Panc1 (cell line): Measurements from ENCODE around the gene CYSRT1. TPM values are rescaled to one million over a fixed set of nuclear protein-coding genes. Genes with fewer than 3 reads are reported as not detected.

Source experiments
- ATAC-seq: fragments of 200-7000 bp; cut with Tn5 transposase; 2 replicates; pipeline ENCODE4 v1.9.1; 2020; ENCODE audit warnings: mild to moderate bottlenecking, moderate library complexity
- BruUV-seq: library from RNA; stranded (reverse); fragments of 400-500 nt; replicated peaks from 2 replicates; lab custom pipeline; 2021; lab: Mats Ljungman, UMichigan
- CTCF ChIA-PET: fragments of 300-600 bp; sonication (Branson Sonifier 250); formaldehyde crosslinking; loops from one replicate; lab custom pipeline; 2022; ENCODE audit warnings: antibody characterized with exemption; lab: Charles Lee
- POLR2A ChIA-PET: fragments of 300-600 bp; sonication (Branson Sonifier 250); formaldehyde crosslinking; loops from one replicate; lab custom pipeline; 2022; ENCODE audit warnings: antibody characterized with exemption; lab: Charles Lee
- DNase-seq: peaks from one replicate; pipeline ENCODE4 v3.0.0-alpha.2; 2010; ENCODE audit warnings: low read depth, low spot score
- H3K27ac ChIP-seq: 2 replicates; pipeline ENCODE4 v1.5.1; 2011; ENCODE audit warnings: mild to moderate bottlenecking, low read length, inconsistent platforms
- H3K27me3 ChIP-seq: fragments of 200-500 bp; sonication (Bioruptor generic); 2 replicates; pipeline ENCODE4 v1.6.0; 2014; ENCODE audit warnings: low read length, inconsistent platforms; ENCODE audit not compliant: control insufficient read depth, insufficient read depth
- H3K36me3 ChIP-seq: fragments of 200-500 bp; sonication (Bioruptor generic); 2 replicates; pipeline ENCODE4 v1.5.1; 2014; ENCODE audit warnings: inconsistent platforms, mild to moderate bottlenecking, low read length, moderate library complexity; ENCODE audit not compliant: control insufficient read depth, insufficient read depth
- H3K4me1 ChIP-seq: 2 replicates; pipeline ENCODE4 v1.5.1; 2011; ENCODE audit warnings: inconsistent platforms, mild to moderate bottlenecking, low read length, moderate library complexity; ENCODE audit not compliant: control insufficient read depth, insufficient read depth
- H3K4me3 ChIP-seq, 2 experiments: 2 replicates each; pipeline ENCODE4 v1.5.1; 2011 to 2012; ENCODE audit warnings: low read depth in 2 of 2, low read length in 2 of 2, mild to moderate bottlenecking in 2 of 2, inconsistent platforms in 1 of 2, moderate library complexity in 1 of 2
- H3K9me3 ChIP-seq: fragments of 200-500 bp; sonication (Bioruptor generic); 2 replicates; pipeline ENCODE4 v1.5.1; 2014; ENCODE audit warnings: low read depth, mild to moderate bottlenecking, inconsistent platforms, low read length, moderate library complexity; ENCODE audit not compliant: control insufficient read depth, insufficient read depth
- POLR2AphosphoS5 ChIP-seq: IDR thresholded peaks from 2 replicates; pipeline ENCODE4 v1.6.1; 2012; ENCODE audit warnings: mild to moderate bottlenecking, low read depth, low read length, moderate library complexity
- REST ChIP-seq, 2 experiments: IDR thresholded peaks; 2 replicates each; pipeline ENCODE4 v1.6.1; 2011 to 2012; ENCODE audit warnings: low read depth in 2 of 2, control low read depth in 1 of 2, low read length in 1 of 2, mild to moderate bottlenecking in 1 of 2, moderate library complexity in 1 of 2; ENCODE audit not compliant: insufficient read depth in 1 of 2
- SIN3A ChIP-seq: IDR thresholded peaks from 2 replicates; pipeline ENCODE4 v1.6.1; 2012; ENCODE audit warnings: low read depth, mild to moderate bottlenecking, low read length, moderate library complexity, borderline replicate concordance; ENCODE audit not compliant: insufficient read depth
- TCF7L2 ChIP-seq: IDR thresholded peaks from 2 replicates; pipeline ENCODE4 v1.6.1; 2011; ENCODE audit warnings: mild to moderate bottlenecking, low read depth, low read length, inconsistent platforms
- in situ Hi-C: cut with HindIII; loops from 2 replicates; pipeline ENCODE4 v1.10.0; 2016; ENCODE audit warnings: low sequenced_read_pairs, low pct_unique_long_range_greater_than_20kb
- intact Hi-C: fragments of 100-400 bp; cut with micrococcal nuclease; formaldehyde crosslinking; loops from one replicate; pipeline ENCODE4 v1.10.0; 2022; ENCODE audit not compliant: unreplicated experiment
- total RNA-seq: library from RNA; stranded (reverse); gene quantifications from one replicate; pipeline ENCODE4 v1.2.1, GENCODE V29; 2021; ENCODE audit not compliant: unreplicated experiment
- TF ChIP-seq, protein P1 (sequence below): fragments of 450-650 bp; IDR thresholded peaks from 2 replicates; pipeline ENCODE4 v1.5.1; 2017; ENCODE audit warnings: mild to moderate bottlenecking

Gene CYSRT1
- total RNA-seq, 1 experiment from 2014 or later, result 0.67 TPM

DNA sequence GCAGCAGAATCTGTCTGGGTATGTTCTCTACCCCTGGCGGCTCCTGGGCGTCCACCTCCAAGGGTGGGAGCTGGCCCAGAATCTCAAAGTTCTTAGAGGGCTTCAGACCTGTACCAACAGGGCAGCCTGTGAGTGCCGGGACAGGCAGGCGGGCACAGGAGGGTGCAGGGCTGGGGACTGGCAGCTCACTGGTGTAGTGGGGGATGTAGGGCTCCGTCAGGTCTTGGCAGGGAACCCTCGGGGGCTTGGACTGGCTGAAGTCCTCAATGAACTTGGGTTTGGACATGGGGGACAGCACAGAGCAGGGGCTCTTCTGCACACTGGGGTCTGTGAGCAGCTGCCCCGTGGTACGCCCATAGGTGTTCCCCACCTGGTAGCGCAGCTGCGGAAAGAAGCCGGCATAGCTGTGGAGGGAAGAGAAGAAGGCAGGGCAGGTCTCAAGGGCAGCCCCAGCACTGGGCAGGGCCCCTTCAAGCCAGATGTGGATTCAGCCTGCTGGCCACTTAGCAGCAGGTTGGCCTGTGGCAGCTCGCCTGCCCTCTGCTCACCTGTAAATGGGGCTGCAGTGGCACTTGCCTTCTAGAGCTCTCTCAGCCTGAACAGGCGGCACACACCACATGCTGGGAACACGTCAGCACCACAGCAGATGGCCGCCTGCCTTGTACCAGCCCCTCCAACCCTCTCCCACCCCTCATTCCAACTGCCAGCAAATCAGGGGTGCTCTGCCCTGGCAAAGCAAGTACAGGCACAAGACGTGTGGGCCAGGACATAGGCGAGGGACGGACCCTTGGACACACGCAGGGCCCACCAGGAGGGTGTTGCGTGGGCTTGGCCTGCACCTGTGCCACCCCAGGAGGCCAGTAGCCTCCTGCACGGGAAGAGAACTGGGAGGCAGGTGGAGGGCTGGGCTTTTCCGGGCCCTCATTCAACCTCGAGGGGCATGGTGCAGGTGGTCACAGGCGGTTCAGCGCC lies 20.8 kb downstream of the CYSRT1 start:
- Histone ChIP-seq H3K27ac (no peak overlapping the region), H3K4me1 (peaks cover 16% of the 10 kb centered on the region), H3K4me3 (no peak overlapping the region), H3K36me3 (peaks cover 4% of the 10 kb centered on the region), H3K27me3 (no peaks in the 10 kb centered on the region), H3K9me3 (no peaks in the 10 kb centered on the region)
- ChIA-PET POLR2A (no interaction called here), CTCF (no interaction called here)
- TF ChIP-seq POLR2AphosphoS5 (no peak), SIN3A (no peak), REST (IDR thresholded peaks at IDR 0.05; ENCODE audit: insufficient read depth in 1 of 2, low read depth in 2 of 2, low read length in 1 of 2) (no peak), TCF7L2 (no peak)
- TF ChIP-seq, protein P1, sequence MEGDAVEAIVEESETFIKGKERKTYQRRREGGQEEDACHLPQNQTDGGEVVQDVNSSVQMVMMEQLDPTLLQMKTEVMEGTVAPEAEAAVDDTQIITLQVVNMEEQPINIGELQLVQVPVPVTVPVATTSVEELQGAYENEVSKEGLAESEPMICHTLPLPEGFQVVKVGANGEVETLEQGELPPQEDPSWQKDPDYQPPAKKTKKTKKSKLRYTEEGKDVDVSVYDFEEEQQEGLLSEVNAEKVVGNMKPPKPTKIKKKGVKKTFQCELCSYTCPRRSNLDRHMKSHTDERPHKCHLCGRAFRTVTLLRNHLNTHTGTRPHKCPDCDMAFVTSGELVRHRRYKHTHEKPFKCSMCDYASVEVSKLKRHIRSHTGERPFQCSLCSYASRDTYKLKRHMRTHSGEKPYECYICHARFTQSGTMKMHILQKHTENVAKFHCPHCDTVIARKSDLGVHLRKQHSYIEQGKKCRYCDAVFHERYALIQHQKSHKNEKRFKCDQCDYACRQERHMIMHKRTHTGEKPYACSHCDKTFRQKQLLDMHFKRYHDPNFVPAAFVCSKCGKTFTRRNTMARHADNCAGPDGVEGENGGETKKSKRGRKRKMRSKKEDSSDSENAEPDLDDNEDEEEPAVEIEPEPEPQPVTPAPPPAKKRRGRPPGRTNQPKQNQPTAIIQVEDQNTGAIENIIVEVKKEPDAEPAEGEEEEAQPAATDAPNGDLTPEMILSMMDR, result no peak
- in situ Hi-C loops, result no loop called here
- intact Hi-C loops, result no loop called here
- DNase-seq (no peak), ATAC-seq (no peak)
- BruUV-seq, result no TSS peak

- intact Hi-C loops, result no loop called here
- ChIA-PET POLR2A (interaction anchor here (0.6 kb wide), 1 partner anchor 117 kb away, joined by 10 read pairs; no protein-coding TSS in a partner anchor), CTCF (interaction anchor here (0.6 kb wide), 1 partner anchor 136 kb away, joined by 3 read pairs; no protein-coding TSS in a partner anchor)
- TF ChIP-seq TCF7L2, result no peak
- TF ChIP-seq POLR2AphosphoS5, result no peak
- TF ChIP-seq REST (IDR thresholded peaks at IDR 0.05; ENCODE audit: insufficient read depth in 1 of 2, low read depth in 2 of 2, low read length in 1 of 2), result no peak
- TF ChIP-seq, protein P1, result no peak
- no peak for TF ChIP-seq SIN3A
- Histone ChIP-seq H3K4me1 (peaks cover 16% of the 10 kb centered on the region), H3K27ac (no peak overlapping the region), H3K36me3 (no peaks in the 10 kb centered on the region), H3K4me3 (no peak overlapping the region), H3K27me3 (no peaks in the 10 kb centered on the region), H3K9me3 (no peaks in the 10 kb centered on the region)
- in situ Hi-C loops, result no loop called here
- no TSS peak for BruUV-seq
- no peak for ATAC-seq
- no peak for DNase-seq
Measured at GRCh38 chr9:137247135-137247915, 22.4 kb downstream of the CYSRT1 start.
